Aorta (tissue), 5 donors: Measurements from ENCODE around the gene SNIP1. TPM values are rescaled to one million over a fixed set of nuclear protein-coding genes. Genes with fewer than 3 reads are reported as not detected.
"Not testable (repeated sequence)": the region's sequence is repeated elsewhere in the genome, so short reads cannot be mapped to it uniquely, and the experiment has no call there.

Experiments used
- ATAC-seq: fragments of 200-7000 bp; cut with Tn5 transposase; one replicate; pipeline ENCODE4 v1.9.1; 2022; ENCODE audit warnings: moderate library complexity; ENCODE audit not compliant: low FRiP score
- DNase-seq, 2 donors: peaks; one replicate each; pipeline ENCODE4 v3.0.0-alpha.2; 2020
- H3K27ac ChIP-seq, 2 donors: one replicate each; pipeline ENCODE4 v1.5.1; 2013; ENCODE audit warnings: low read length in 2 of 2, mild to moderate bottlenecking in 2 of 2, moderate library complexity in 2 of 2, control low read depth in 1 of 2, inconsistent platforms in 1 of 2, low read depth in 1 of 2
- H3K27me3 ChIP-seq, 2 donors: one replicate each; pipeline ENCODE4 v1.6.1; 2013; ENCODE audit warnings: control low read depth in 1 of 2, low read length in 1 of 2, mild to moderate bottlenecking in 1 of 2, moderate library complexity in 1 of 2; ENCODE audit not compliant: insufficient read depth in 2 of 2, control insufficient read depth in 1 of 2
- H3K36me3 ChIP-seq, 2 donors: one replicate each; pipeline ENCODE4 v1.6.1; 2013; ENCODE audit warnings: control low read depth in 1 of 2, low read length in 1 of 2, mild to moderate bottlenecking in 1 of 2; ENCODE audit not compliant: insufficient read depth in 2 of 2, control insufficient read depth in 1 of 2
- H3K4me1 ChIP-seq, 2 donors: one replicate each; pipeline ENCODE4 v1.6.1; 2013; ENCODE audit warnings: low read length in 2 of 2, control low read depth in 1 of 2, mild to moderate bottlenecking in 1 of 2, moderate library complexity in 1 of 2; ENCODE audit not compliant: insufficient read depth in 2 of 2, control insufficient read depth in 1 of 2
- H3K4me3 ChIP-seq, 2 donors: one replicate each; pipeline ENCODE4 v1.5.1; 2013; ENCODE audit warnings: low read length in 2 of 2, control low read depth in 1 of 2, mild to moderate bottlenecking in 1 of 2
- H3K9me3 ChIP-seq: one replicate; pipeline ENCODE4 v1.6.1; 2013; ENCODE audit warnings: mild to moderate bottlenecking, low read length; ENCODE audit not compliant: control insufficient read depth
- WGBS, 2 donors: extraction: QIAGEN DNeasy Blood & Tissue Kit; methylation state at CpG; one replicate each; pipeline ENCODE4 v1.1.7; 2013; 5-methylcytosine and 5-hydroxymethylcytosine counted together
- intact Hi-C, 2 donors: fragments of 100-400 bp; cut with DNase I; formaldehyde crosslinking; loops; one replicate each; pipeline versions ENCODE4 v1.14.2 to v1.15.0; 2022
- polyA plus RNA-seq, 2 donors: library from polyadenylated mRNA; stranded (reverse); fragments of 200-250 nt; gene quantifications; one replicate each; pipeline ENCODE4 v1.2.3, GENCODE V29; 2013
- total RNA-seq, 2 donors: library from RNA; stranded (reverse); fragmentation: NEBNext Ultra II Directional; extraction: Animal tissue kit (Norgen Biotek cat#: 25700); gene quantifications; one replicate each; pipeline ENCODE4 v1.2.1, GENCODE V29; 2021
- donor health status: healthy with polysubstance abuse.
- donor health status: Bipolar disorder and iron deficiency.
- donor health status: DM: no; HTN: no; CAD: no.
- donor health status: DM: no; HTN: no; CAD: no.
- donor health status: DM: yes; HTN: yes; CAD: no.

SNIP1 gene
- total and polyA plus RNA-seq, 4 donors = 4.8 to 20.3 (median 11.0) TPM

DNA sequence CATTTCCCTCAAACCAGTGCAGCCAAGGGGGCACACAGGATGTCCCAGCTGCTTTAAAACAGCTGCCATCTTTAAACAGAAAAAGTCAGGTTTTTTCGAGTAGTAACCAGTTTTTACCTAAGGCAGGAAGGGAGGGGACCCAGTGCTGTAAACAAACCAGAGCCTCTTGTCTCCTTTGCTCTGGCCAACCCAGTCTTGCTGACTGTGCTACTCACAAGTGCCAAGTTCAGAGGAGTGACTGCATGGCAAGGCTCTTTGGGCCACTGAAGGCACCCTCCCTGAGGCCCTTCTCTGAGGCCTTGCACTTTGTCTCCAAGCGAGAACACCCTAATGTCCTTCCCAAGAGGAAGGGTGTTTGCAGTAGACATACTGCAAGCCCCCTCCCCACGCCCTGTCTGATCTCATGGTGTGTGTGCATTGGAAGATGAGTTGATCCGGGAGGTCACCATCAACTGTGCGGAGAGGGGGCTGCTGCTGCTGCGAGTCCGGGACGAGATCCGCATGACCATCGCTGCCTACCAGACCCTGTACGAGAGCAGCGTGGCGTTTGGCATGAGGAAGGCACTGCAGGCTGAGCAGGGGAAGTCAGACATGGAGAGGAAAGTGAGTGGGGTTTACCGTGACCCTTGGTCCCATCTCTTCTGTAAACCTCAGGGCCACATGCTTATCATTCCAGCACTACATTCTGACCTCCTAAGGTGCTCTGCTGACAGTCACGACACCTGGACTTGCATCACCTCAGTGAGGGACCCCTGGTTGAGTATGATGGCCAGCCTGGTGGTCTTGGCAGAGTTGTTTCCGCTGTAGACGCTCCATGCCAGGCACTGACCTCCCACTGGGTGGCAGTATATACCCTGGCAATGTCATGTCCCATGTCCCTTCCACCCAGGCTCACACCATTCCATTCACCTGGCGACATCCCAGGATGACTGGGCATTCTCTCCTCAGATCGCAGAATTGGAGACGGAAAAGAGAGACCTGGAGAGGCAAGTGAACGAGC, 7.3 kb upstream of the SNIP1 start:
- H3K27ac ChIP-seq = no peak overlapping the region
- ATAC-seq (no peak), DNase-seq (peak in 1 of 2 donors; percentile 48)
- WGBS, 2 donors = 86 to 90% methylated on average over 21 of the region's 21 CpGs
- H3K36me3 ChIP-seq = peaks cover 0 to 4% of the 10 kb centered on the region in 2 donors
- intact Hi-C loops = loop anchor here in 1 of 2 donors (2.0 kb wide), 1 partner anchor 121 kb away; no protein-coding TSS in a partner anchor
- H3K9me3 ChIP-seq = no peaks in the 10 kb centered on the region
- H3K4me1 ChIP-seq = no peaks in the 10 kb centered on the region
- no peak overlapping the region for H3K4me3 ChIP-seq
- no peaks in the 10 kb centered on the region for H3K27me3 ChIP-seq

DNA sequence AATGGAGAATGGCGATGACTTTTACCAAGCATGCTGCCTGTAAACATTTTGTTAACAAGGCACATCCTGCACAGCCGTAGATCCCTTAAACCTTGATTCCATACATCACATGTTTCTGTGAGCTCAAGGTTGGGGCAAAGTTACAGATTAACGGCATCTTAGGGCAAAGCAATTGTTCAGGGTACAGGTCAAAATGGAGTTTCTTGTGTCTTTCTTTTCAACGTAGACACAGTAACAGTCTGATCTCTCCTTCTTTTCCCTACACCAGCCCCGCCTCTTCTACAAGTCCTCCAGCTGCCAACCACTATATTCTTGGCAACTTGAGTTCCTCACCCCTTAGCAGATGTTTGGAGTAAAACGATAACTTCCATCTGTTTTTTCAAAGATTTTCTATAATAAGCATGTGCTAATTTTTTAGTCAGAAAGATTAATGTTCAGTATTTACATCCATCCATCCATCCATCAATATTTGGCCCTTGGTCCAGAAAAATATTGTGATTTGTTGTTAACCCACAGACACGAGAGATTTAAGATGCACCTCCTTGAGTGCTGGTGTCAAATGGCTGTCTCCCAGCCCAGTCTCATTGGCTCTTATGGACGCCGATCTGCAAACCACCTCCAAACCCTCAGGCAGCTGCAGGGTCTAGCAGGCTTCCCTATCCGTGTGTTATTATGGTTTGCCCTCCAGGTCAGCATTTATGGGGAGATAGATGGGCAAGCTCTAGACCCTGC, 6.5 kb upstream of the SNIP1 start:
- DNase-seq (no peak), ATAC-seq (no peak)
- H3K9me3 ChIP-seq = no peaks in the 10 kb centered on the region
- no peak overlapping the region for H3K4me3 ChIP-seq
- no peaks in the 10 kb centered on the region for H3K36me3 ChIP-seq
- H3K4me1 ChIP-seq = no peaks in the 10 kb centered on the region
- no peaks in the 10 kb centered on the region for H3K27me3 ChIP-seq
- intact Hi-C loops = loop anchor here in 1 of 2 donors (2.0 kb wide), 1 partner anchor 122 kb away; no protein-coding TSS in a partner anchor
- 63 to 67% methylated on average over 10 of the region's 10 CpGs for WGBS, 2 donors
- no peak overlapping the region for H3K27ac ChIP-seq

GRCh38 chr1:37559957-37560379, 5.9 kb upstream of the SNIP1 start:
- H3K9me3 ChIP-seq, H3K4me1 ChIP-seq, ATAC-seq, H3K4me3 ChIP-seq, H3K27ac ChIP-seq, H3K27me3 ChIP-seq, H3K36me3 ChIP-seq, DNase-seq: not testable (repeated sequence)
- intact Hi-C loops = loop anchor here in 1 of 2 donors (2.0 to 10.0 kb wide), 3 partner anchors 32 to 123 kb away; partner anchors contain the start of gene ZC3H12A
- WGBS, 2 donors = 77 to 79% methylated on average over 12 of the region's 12 CpGs

GRCh38 chr1:37559080-37559479, 5.0 kb upstream of the SNIP1 start:
- Histone ChIP-seq H3K27ac (no peak overlapping the region), H3K4me3 (no peak overlapping the region), H3K4me1 (no peaks in the 10 kb centered on the region), H3K27me3 (no peaks in the 10 kb centered on the region), H3K36me3 (no peaks in the 10 kb centered on the region), H3K9me3 (no peaks in the 10 kb centered on the region)
- ATAC-seq (no peak), DNase-seq (no peak)
- intact Hi-C loops = loop anchor here in 1 of 2 donors (5.0 to 10.0 kb wide), 2 partner anchors 33 to 84 kb away; partner anchors contain the start of gene ZC3H12A
- 79 to 91% methylated on average over 7 of the region's 7 CpGs for WGBS, 2 donors

GRCh38 chr1:37558411-37558810, 4.3 kb upstream of the SNIP1 start:
- intact Hi-C loops = loop anchor here in 1 of 2 donors (5.0 to 10.0 kb wide), 2 partner anchors 34 to 84 kb away; partner anchors contain the start of gene ZC3H12A
- H3K36me3 ChIP-seq = no peaks in the 10 kb centered on the region
- H3K27me3 ChIP-seq = no peaks in the 10 kb centered on the region
- 33 to 59% methylated on average over 1 of the region's 1 CpG for WGBS, 2 donors
- no peak for ATAC-seq
- no peak overlapping the region for H3K4me3 ChIP-seq
- no peak for DNase-seq
- H3K27ac ChIP-seq = no peak overlapping the region
- H3K9me3 ChIP-seq = no peaks in the 10 kb centered on the region
- H3K4me1 ChIP-seq = peaks cover 0 to under 1% of the 10 kb centered on the region in 2 donors

- Histone ChIP-seq H3K9me3 (no peaks in the 10 kb centered on the region), H3K4me3 (no peak overlapping the region), H3K27me3 (no peaks in the 10 kb centered on the region), H3K36me3 (no peaks in the 10 kb centered on the region), H3K4me1 (peaks cover 0 to 3% of the 10 kb centered on the region in 2 donors), H3K27ac (peak overlapping the region in 1 of 2 donors; percentile 22)
- intact Hi-C loops = loop anchor here in 1 of 2 donors (5.0 to 10.0 kb wide), 2 partner anchors 35 to 83 kb away; partner anchors contain the start of gene ZC3H12A
- WGBS, 2 donors = 76 to 85% methylated on average over 3 of the region's 3 CpGs
- DNase-seq (no peak), ATAC-seq (no peak)
These were observed 3.3 kb upstream of the SNIP1 start for GRCh38 chr1:37557402-37557801.

GRCh38 chr1:37556712-37557196, 2.7 kb upstream of the SNIP1 start, which contains the start of gene DNALI1:
DNALI1 (plus strand) TSS chr1:37556940; CDS start chr1:37556995, 55 bp downstream.
- peaks cover 0 to 3% of the 10 kb centered on the region in 2 donors for H3K4me1 ChIP-seq
- H3K27ac ChIP-seq = peak within 1 kb of the TSS in 1 of 2 donors; percentile 22
- no peaks in the 10 kb centered on the region for H3K27me3 ChIP-seq
- 4 to 6% methylated on average over 31 of the region's 31 CpGs for WGBS, 2 donors
- peak; percentile 87 to 94 for DNase-seq
- no peaks in the 10 kb centered on the region for H3K36me3 ChIP-seq
- no peaks in the 10 kb centered on the region for H3K9me3 ChIP-seq
- H3K4me3 ChIP-seq = no peak within 1 kb of the TSS
- intact Hi-C loops = loop anchor here in 1 of 2 donors (5.0 to 10.0 kb wide), 2 partner anchors 36 to 82 kb away; partner anchors contain the start of gene ZC3H12A
- ATAC-seq = peak; percentile 91

DNA sequence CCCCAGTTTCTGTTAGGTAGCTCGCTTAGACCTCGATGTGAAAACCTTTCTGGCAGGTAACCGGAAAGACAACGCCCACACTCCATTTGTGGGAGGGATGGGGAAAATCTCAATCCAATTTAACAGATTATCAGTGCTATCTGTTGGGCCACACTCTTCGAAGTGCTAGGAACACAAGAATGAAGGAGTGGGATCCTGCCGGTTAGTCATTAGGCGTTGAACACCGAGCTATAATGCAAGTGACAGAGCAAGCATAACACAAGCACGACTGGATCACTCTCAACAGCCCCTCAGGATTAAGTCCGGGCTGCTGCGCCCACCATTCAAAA, 531 bp downstream of the SNIP1 start:
- ATAC-seq (no peak), DNase-seq (no peak)
- intact Hi-C loops = loop anchor here in 1 of 2 donors (10.0 kb wide), 1 partner anchor 79 kb away; the partner anchor contains the start of gene ZC3H12A
- Histone ChIP-seq H3K4me1 (peaks cover 0 to 3% of the 10 kb centered on the region in 2 donors), H3K9me3 (no peaks in the 10 kb centered on the region), H3K4me3 (peak overlapping the region; percentile 24 to 98), H3K27me3 (no peaks in the 10 kb centered on the region), H3K36me3 (no peaks in the 10 kb centered on the region), H3K27ac (peak overlapping the region in 1 of 2 donors; percentile 45)
- WGBS, 2 donors = 2 to 5% methylated on average over 11 of the region's 11 CpGs
